Stimulated activated naive CD8-positive, alpha-beta T cell treated with anti-CD3 and anti-CD28 coated beads, Interleukin-15, Interleukin-2, amounts not matched to agents 100 U/mL and 50 U/mL, for 24 hours (primary cell): ENCODE data around the gene AASS.

ENCODE experiments used
- ATAC-seq: fragments of 150-1000 bp; cut with Tn5 transposase; one replicate; pipeline ENCODE4 v1.10.0; 2021
- DNase-seq: peaks from one replicate; pipeline ENCODE4 v3.0.0; 2021

Gene AASS

DNA sequence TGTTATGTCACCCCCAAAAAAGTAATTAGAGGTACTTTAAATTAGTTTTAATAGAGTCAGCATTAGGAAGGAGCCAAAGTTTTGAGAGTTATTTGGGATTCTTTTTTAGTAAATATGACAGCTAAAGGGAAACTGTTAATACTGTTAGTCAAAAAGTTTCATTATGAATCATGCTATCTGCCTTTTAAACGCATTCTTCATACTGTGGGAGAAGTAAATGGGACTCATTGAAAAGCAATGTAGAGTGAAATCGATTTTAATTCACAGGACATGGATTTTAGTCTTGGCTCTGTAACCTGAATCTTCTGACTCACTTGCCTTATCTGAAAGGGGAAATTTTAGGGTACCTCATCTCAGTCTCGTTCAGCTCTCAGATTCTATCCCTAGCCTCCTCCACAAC, 105.1 kb downstream of the AASS start:
- ATAC-seq (no peak), DNase-seq (no peak)

DNA sequence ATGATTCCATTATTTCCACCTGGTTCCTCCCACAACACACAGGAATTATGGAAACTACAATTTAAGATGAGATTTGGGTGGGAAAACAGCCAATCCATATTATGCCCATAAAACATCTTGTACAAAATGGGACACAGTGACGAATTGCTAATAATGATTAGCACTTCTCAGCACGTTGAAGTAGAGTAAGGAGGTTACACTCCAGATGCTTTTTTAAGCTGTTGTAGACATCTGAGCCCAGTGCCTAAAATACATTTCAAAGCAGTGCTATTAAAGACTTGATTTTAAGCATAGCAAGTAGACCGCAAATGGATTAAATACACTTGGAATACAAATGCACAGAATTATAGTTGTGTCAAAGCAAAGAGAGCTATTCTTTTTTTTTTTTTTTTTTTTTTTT, 105.9 kb downstream of the AASS start:
- ATAC-seq, result no peak

DNA sequence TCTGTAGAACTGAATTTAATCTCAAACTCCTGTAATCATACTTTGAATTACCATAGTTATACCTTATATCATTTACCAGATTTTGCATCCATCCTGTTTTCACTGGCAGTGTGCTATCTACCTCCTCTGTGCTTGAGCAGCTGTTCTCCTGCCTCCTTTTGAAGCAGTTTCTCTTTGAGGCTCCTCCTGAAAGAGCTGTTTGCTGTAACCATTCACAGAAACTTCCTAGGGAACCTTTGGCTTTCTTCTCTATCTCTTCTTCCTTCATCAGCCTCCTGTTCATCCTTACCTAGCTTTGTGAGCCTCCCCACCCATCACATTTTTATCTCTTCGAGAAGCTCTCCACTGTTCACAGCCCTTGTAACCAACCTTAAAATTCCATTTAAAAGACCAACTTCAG, 108.2 kb downstream of the AASS start:
- ATAC-seq (no peak), DNase-seq (no peak)

More for the DNA sequence above, 105.9 kb downstream of the AASS start:
- DNase-seq, result no peak

DNA sequence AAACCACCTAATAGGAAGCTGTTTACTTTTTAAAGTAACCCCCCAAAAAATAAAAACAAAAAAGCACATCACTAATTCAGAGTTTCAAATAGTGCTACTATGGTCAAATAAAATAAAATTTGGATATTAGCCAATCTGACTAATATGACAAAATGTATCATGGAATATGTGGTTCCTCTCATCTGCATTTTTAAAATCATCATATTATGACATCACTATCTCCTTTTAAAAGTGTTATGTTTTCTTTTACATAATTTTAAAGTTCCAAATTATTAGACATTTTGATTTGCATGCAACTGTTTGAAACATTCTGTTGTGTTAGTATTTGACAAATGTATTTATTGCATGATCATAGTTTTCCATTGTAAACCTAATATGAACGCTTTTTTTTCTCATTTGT, 110.4 kb downstream of the AASS start:
- DNase-seq (no peak), ATAC-seq (no peak)

DNA sequence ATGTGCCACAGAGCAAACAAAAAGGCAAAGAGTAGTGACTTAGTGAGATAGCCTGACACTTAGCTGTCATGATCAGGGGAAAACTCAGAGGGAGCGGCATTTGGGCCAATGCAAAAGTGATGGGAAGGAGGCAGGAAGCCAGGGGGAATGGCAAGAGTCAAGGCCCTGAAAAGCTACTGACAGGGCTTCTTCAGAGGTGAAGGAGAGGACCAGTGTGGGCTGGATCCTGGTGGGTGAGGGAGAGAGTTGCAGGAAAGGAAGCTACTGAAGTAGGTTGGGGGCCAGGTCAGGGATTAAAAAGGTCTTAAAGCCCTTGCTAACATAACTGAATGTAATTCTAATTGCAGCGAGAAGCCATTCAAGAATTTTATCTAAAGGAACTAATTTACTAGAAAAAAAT, 117.0 kb downstream of the AASS start:
- DNase-seq, result no peak
- no peak for ATAC-seq
